GM10847 (cell line): ENCODE data around the gene SNPH.

Experiments
- POLR2A ChIP-seq: IDR thresholded peaks from 2 replicates; pipeline ENCODE4 v1.6.1; 2011; ENCODE audit not compliant: insufficient read length; ENCODE audit errors: extremely low read depth

The SNPH gene

GRCh38 chr20:1280195-1281102 lies 14.4 kb downstream of the SNPH start:
- no peak for TF ChIP-seq POLR2A

- no peak for TF ChIP-seq POLR2A
Measured at GRCh38 chr20:1281279-1282057, 15.4 kb downstream of the SNPH start.

GRCh38 chr20:1282966-1283365 lies 16.9 kb downstream of the SNPH start:
- no peak for TF ChIP-seq POLR2A

GRCh38 chr20:1283522-1284510 lies 17.7 kb downstream of the SNPH start:
- TF ChIP-seq POLR2A: no peak

GRCh38 chr20:1286267-1287024 lies 20.4 kb downstream of the SNPH start:
- no peak for TF ChIP-seq POLR2A

GRCh38 chr20:1287306-1287705 lies 21.2 kb downstream of the SNPH start:
- TF ChIP-seq POLR2A: no peak

- TF ChIP-seq POLR2A: no peak
Measured at GRCh38 chr20:1287787-1288569, 21.9 kb downstream of the SNPH start.

GRCh38 chr20:1291191-1291741 lies 25.2 kb downstream of the SNPH start:
- TF ChIP-seq POLR2A: no peak

- TF ChIP-seq POLR2A: no peak
Measured at GRCh38 chr20:1292620-1293019, 26.5 kb downstream of the SNPH start.

- no peak for TF ChIP-seq POLR2A
Measured at GRCh38 chr20:1293641-1294379, 27.7 kb downstream of the SNPH start.

- TF ChIP-seq POLR2A: no peak
Measured at GRCh38 chr20:1294497-1294896, 28.4 kb downstream of the SNPH start.

GRCh38 chr20:1295276-1295930 lies 29.3 kb downstream of the SNPH start:
- no peak for TF ChIP-seq POLR2A
